Breast epithelium (tissue), 3 donors: ENCODE measurements around the gene LGALS7.

Source experiments
- CTCF ChIP-seq, 3 donors: fragments of 450-650 bp; IDR thresholded peaks; one replicate each; pipeline ENCODE4 v1.5.1; 2016 to 2017; ENCODE audit warnings: antibody characterized with exemption in 3 of 3, mild to moderate bottlenecking in 3 of 3, moderate library complexity in 3 of 3
- POLR2A ChIP-seq: fragments of 450-650 bp; IDR thresholded peaks from one replicate; pipeline ENCODE4 v1.6.1; 2016; ENCODE audit warnings: antibody characterized with exemption, mild to moderate bottlenecking, moderate library complexity
- POLR2AphosphoS5 ChIP-seq, 3 donors: sonication (generic); formaldehyde crosslinking; IDR thresholded peaks; one replicate each; pipeline ENCODE4 v1.6.1; 2017; ENCODE audit warnings: antibody characterized with exemption in 3 of 3

- TF ChIP-seq CTCF (IDR thresholded peaks at IDR 0.05) (no peak), POLR2AphosphoS5 (IDR thresholded peaks at IDR 0.05) (no peak), POLR2A (no peak)
Measured at GRCh38 chr19:38808741-38809140, 35.4 kb upstream of the LGALS7 start.
